HCT116 (cell line): ENCODE data around the gene TMEM30A. TPM values are rescaled to one million over a fixed set of nuclear protein-coding genes. Genes with fewer than 3 reads are reported as not detected.

Source experiments
- ATAC-seq: fragments of 200-7000 bp; cut with Tn5 transposase; 2 replicates; pipeline ENCODE4 v1.9.1; 2020; ENCODE audit warnings: mild to moderate bottlenecking, moderate library complexity
- BruUV-seq: library from RNA; stranded (reverse); fragments of 400-500 nt; replicated peaks from 2 replicates; lab custom pipeline; 2021; lab: Mats Ljungman, UMichigan
- CTCF ChIA-PET: fragments of 300-600 bp; sonication (Branson Sonifier 250); formaldehyde crosslinking; loops from one replicate; lab custom pipeline; 2021; ENCODE audit warnings: antibody characterized with exemption; lab: Charles Lee
- POLR2A ChIA-PET: fragments of 300-600, 350-600 bp; sonication (Branson Sonifier 250); formaldehyde crosslinking; loops from one replicate; lab custom pipeline; 2021; ENCODE audit warnings: antibody characterized with exemption; lab: Charles Lee
- RAD21 ChIA-PET, 2 experiments: fragments of 300-600 bp; sonication (Branson Sonifier 250); formaldehyde crosslinking; loops; one replicate each; lab custom pipeline; 2023; ENCODE audit warnings: low total read pairs in 2 of 2; ENCODE audit not compliant: uncharacterized antibody in 2 of 2, unreplicated experiment in 2 of 2, low non-redundant PET in 1 of 2; lab: Charles Lee
- DNase-seq: peaks from one replicate; pipeline ENCODE4 v3.0.0-alpha.2; 2010; ENCODE audit warnings: low read depth, low spot score
- H2AFZ ChIP-seq: fragments of 200-600 bp; shearing (Covaris generic), sonication (generic); 2 replicates; pipeline ENCODE4 v1.6.1; 2017; ENCODE audit warnings: low read depth, mixed run types, mixed read lengths, antibody characterized with exemption, low read length; ENCODE audit not compliant: poor library complexity, severe bottlenecking
- H3K27ac ChIP-seq: 2 replicates; pipeline ENCODE4 v1.5.1; 2012; ENCODE audit warnings: low read depth, low read length
- H3K27me3 ChIP-seq: fragments of 200-600 bp; sonication (generic); 2 replicates; pipeline ENCODE4 v1.6.1; 2016; ENCODE audit warnings: mixed run types, low read length, mixed read lengths; ENCODE audit not compliant: insufficient read depth
- H3K36me3 ChIP-seq, 2 experiments: fragments of 200-500 bp in 1 of 2; fragments of 200-600 bp in 1 of 2; sonication (Bioruptor generic) in 1 of 2; sonication (generic) in 1 of 2; 2 replicates each; pipeline versions ENCODE4 v1.5.1 to v1.6.1; 2014 to 2016; ENCODE audit warnings: low read length in 2 of 2, inconsistent platforms in 1 of 2, mixed read lengths in 1 of 2, mixed run types in 1 of 2; ENCODE audit not compliant: insufficient read depth in 2 of 2, control insufficient read depth in 1 of 2
- H3K4me1 ChIP-seq, 2 experiments: fragments of 200-600 bp in 1 of 2; sonication (generic) in 1 of 2; 2 replicates each; pipeline versions ENCODE4 v1.5.1 to v1.6.1; 2012 to 2017; ENCODE audit warnings: low read length in 2 of 2, inconsistent platforms in 1 of 2, mild to moderate bottlenecking in 1 of 2, mixed read lengths in 1 of 2, mixed run types in 1 of 2, moderate library complexity in 1 of 2; ENCODE audit not compliant: insufficient read depth in 2 of 2, control insufficient read depth in 1 of 2
- H3K4me2 ChIP-seq: fragments of 200-600 bp; sonication (generic); 2 replicates; pipeline ENCODE4 v1.6.1; 2017; ENCODE audit warnings: mixed run types, low read length, mixed read lengths
- H3K4me3 ChIP-seq, 2 experiments: fragments of 200-600 bp in 1 of 2; sonication (generic) in 1 of 2; replicated peaks in 1 of 2; 2 replicates each; pipeline ENCODE4 v1.5.1; 2011 to 2016; ENCODE audit warnings: low read length in 2 of 2, control low read depth in 1 of 2, low read depth in 1 of 2, mild to moderate bottlenecking in 1 of 2, mixed read lengths in 1 of 2, mixed run types in 1 of 2
- H3K79me2 ChIP-seq: fragments of 200-600 bp; sonication (generic); 2 replicates; pipeline ENCODE4 v1.6.1; 2017; ENCODE audit warnings: mild to moderate bottlenecking, mixed run types, low read length, moderate library complexity, mixed read lengths; ENCODE audit not compliant: insufficient read depth
- H3K9ac ChIP-seq: fragments of 200-600 bp; sonication (generic); 2 replicates; pipeline ENCODE4 v1.6.1; 2016; ENCODE audit warnings: low read length, mixed read lengths
- H3K9me2 ChIP-seq: fragments of 200-600 bp; sonication (generic), shearing (Covaris generic); 2 replicates; pipeline ENCODE4 v1.6.1; 2017; ENCODE audit warnings: mixed run types, mild to moderate bottlenecking, moderate library complexity; ENCODE audit not compliant: insufficient read depth
- H3K9me3 ChIP-seq, 2 experiments: fragments of 200-500 bp in 1 of 2; fragments of 200-600 bp in 1 of 2; sonication (Bioruptor generic) in 1 of 2; sonication (generic) in 1 of 2; 2 replicates each; pipeline ENCODE4 v1.6.1; 2014 to 2017; ENCODE audit warnings: low read length in 2 of 2, mixed read lengths in 2 of 2, inconsistent platforms in 1 of 2, low read depth in 1 of 2, mild to moderate bottlenecking in 1 of 2, mixed run types in 1 of 2, moderate library complexity in 1 of 2; ENCODE audit not compliant: control insufficient read depth in 1 of 2, insufficient read depth in 1 of 2
- H4K20me1 ChIP-seq: fragments of 200-600 bp; sonication (generic), shearing (Covaris generic); 2 replicates; pipeline ENCODE4 v1.6.1; 2017; ENCODE audit warnings: mixed run types, mild to moderate bottlenecking, moderate library complexity; ENCODE audit not compliant: insufficient read depth
- CTCF ChIP-seq, 3 experiments: fragments of 200-600 bp in 1 of 3; sonication (generic) in 1 of 3; IDR thresholded peaks in 2 of 3; conservative IDR thresholded peaks in 1 of 3; 2 replicates each; pipeline ENCODE4 v1.5.1; 2012 to 2017; ENCODE audit warnings: low read depth in 2 of 3, low read length in 2 of 3, antibody characterized with exemption in 1 of 3, borderline replicate concordance in 1 of 3, control low read depth in 1 of 3, mild to moderate bottlenecking in 1 of 3, mixed read lengths in 1 of 3, mixed run types in 1 of 3, moderate library complexity in 1 of 3; ENCODE audit not compliant: insufficient read depth in 1 of 3
- EZH2 ChIP-seq: fragments of 200-600 bp; sonication (generic); IDR thresholded peaks from 2 replicates; pipeline ENCODE4 v1.6.1; 2017; ENCODE audit warnings: antibody characterized with exemption, mixed run types
- FOSL1 ChIP-seq: IDR thresholded peaks from 2 replicates; pipeline ENCODE4 v1.6.1; 2012; ENCODE audit warnings: low read depth
- POLR2AphosphoS5 ChIP-seq: IDR thresholded peaks from 2 replicates; pipeline ENCODE4 v1.6.1; 2011; ENCODE audit warnings: mild to moderate bottlenecking, low read depth, low read length, moderate library complexity
- RAD21 ChIP-seq: IDR thresholded peaks from 2 replicates; pipeline ENCODE4 v1.6.1; 2012; ENCODE audit warnings: low read depth, mild to moderate bottlenecking
- intact Hi-C: fragments of 100-400 bp; cut with micrococcal nuclease; formaldehyde crosslinking; loops from 2 replicates; pipeline ENCODE4 v1.10.0; 2022
- total RNA-seq: library from RNA; stranded (reverse); gene quantifications from one replicate; pipeline ENCODE4 v1.2.1, GENCODE V29; 2021; ENCODE audit not compliant: unreplicated experiment

Gene TMEM30A
- total RNA-seq, 1 experiment from 2014 or later, result 73.4 TPM

GRCh38 chr6:75211920-75212590 is 72.5 kb downstream of the TMEM30A start (continued):
- TF ChIP-seq CTCF (IDR thresholded peaks at IDR 0.05 in 2 of 3, conservative IDR thresholded peaks at IDR 0.05 in 1 of 3; ENCODE audit: borderline replicate concordance in 1 of 3, insufficient read depth in 1 of 3, low read depth in 2 of 3, low read length in 2 of 3), result no peak
- TF ChIP-seq EZH2, result no peak
- TF ChIP-seq FOSL1, result no peak

DNA sequence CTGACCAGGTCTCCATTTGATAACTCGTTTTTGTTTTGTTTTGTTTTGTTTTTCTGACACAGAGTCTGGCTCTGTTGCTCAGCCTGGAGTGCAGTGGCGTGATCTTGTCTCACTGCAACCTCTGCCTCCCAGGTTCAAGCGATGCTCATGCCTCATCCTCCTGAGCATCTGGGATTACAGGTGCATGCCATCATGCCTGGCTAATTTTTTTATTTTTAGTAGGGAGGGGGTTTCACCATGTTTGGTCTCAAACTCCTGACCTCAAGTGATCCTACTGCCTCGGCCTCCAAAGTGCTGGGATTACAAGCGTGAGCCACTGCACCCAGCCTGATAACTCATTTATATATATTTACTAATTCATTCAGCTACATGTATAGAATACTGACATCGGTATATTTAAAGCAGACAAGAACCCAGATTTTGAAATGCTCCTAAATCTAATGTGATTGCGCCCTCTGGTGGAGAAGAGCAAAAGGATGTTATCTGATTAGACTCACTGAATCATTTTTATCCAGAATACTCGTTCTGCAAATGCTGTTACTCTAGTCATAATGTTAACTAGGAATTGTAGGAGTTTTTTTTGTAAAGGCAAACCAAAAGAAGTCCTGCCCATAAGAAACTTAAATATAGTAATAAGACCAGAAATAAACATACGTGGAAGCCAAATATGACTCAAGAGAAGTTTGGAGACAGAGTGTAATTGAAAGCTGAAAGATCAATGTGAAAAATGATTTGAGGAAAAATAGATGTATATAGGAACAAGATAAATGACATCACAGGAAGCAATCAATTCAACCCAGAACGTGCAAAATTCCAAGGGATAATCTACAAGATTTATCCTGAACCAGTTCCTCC is 73.5 kb downstream of the TMEM30A start:
- intact Hi-C loops, result loop anchor here (1.0 kb wide), 2 partner anchors 315 to 1356 kb away; no protein-coding TSS in a partner anchor
- Histone ChIP-seq H3K9ac (no peak overlapping the region), H3K36me3 (no peaks in the 10 kb centered on the region), H3K27ac (no peak overlapping the region), H3K4me2 (peak overlapping the region; percentile 29; the same call in 1 of the 2 replicates), H3K9me2 (no peaks in the 10 kb centered on the region), H3K79me2 (no peaks in the 10 kb centered on the region), H4K20me1 (no peaks in the 10 kb centered on the region), H3K27me3 (no peaks in the 10 kb centered on the region), H3K4me3 (no peak overlapping the region), H3K4me1 (peaks cover 4 to 17% of the 10 kb centered on the region in 2 experiments), H2AFZ (peak overlapping the region; percentile 81), H3K9me3 (no peaks in the 10 kb centered on the region)
- ChIA-PET RAD21 (no interaction called here), CTCF (interaction anchor here (0.8 to 4.4 kb wide), 19 partner anchors 8 to 1885 kb away, joined by 3 to 33 read pairs (median 4); no protein-coding TSS in a partner anchor), POLR2A (no interaction called here)
- DNase-seq, result no peak
- ATAC-seq, result no peak
- no peak for TF ChIP-seq POLR2AphosphoS5
- TF ChIP-seq CTCF (IDR thresholded peaks at IDR 0.05 in 2 of 3, conservative IDR thresholded peaks at IDR 0.05 in 1 of 3; ENCODE audit: borderline replicate concordance in 1 of 3, insufficient read depth in 1 of 3, low read depth in 2 of 3, low read length in 2 of 3), result peak; percentile 63 to 81 (median 67)
- peak; percentile 80 for TF ChIP-seq RAD21
- no TSS peak for BruUV-seq
